ENCODE results near the gene OR6Q1. TPM values are rescaled to one million over a fixed set of nuclear protein-coding genes. Genes with fewer than 3 reads are reported as not detected.

The OR6Q1 gene
- total RNA-seq, 1 donor from 2014 or later = not detected

- no peak for TF ChIP-seq CTCF (IDR thresholded peaks at IDR 0.05; ENCODE audit: unreplicated experiment)
- no peaks in the 10 kb centered on the region for H3K9me3 Mint-ChIP-seq
- no peak for DNase-seq (ENCODE audit: low spot score in 2 of 2, unreplicated experiment in 2 of 2)
- H3K36me3 Mint-ChIP-seq = no peaks in the 10 kb centered on the region
- no peaks in the 10 kb centered on the region for H3K27me3 Mint-ChIP-seq (ENCODE audit: low read depth)
- H3K4me1 Mint-ChIP-seq = no peaks in the 10 kb centered on the region
- H3K27ac Mint-ChIP-seq = no peak overlapping the region
- H3K4me3 Mint-ChIP-seq = no peak overlapping the region
Measured at GRCh38 chr11:58067685-58068084, 36.9 kb downstream of the OR6Q1 start.

GRCh38 chr11:58068655-58069054, 37.9 kb downstream of the OR6Q1 start:
- Mint-ChIP-seq H3K4me3 (no peak overlapping the region), H3K36me3 (no peaks in the 10 kb centered on the region), H3K27ac (no peak overlapping the region), H3K27me3 (ENCODE audit: low read depth) (no peaks in the 10 kb centered on the region), H3K9me3 (no peaks in the 10 kb centered on the region), H3K4me1 (no peaks in the 10 kb centered on the region)
- no peak for TF ChIP-seq CTCF (IDR thresholded peaks at IDR 0.05; ENCODE audit: unreplicated experiment)
- DNase-seq (ENCODE audit: low spot score in 2 of 2, unreplicated experiment in 2 of 2) = no peak

GRCh38 chr11:58070585-58070984, 39.8 kb downstream of the OR6Q1 start:
- TF ChIP-seq CTCF (IDR thresholded peaks at IDR 0.05; ENCODE audit: unreplicated experiment) = no peak
- Mint-ChIP-seq H3K27me3 (ENCODE audit: low read depth) (no peaks in the 10 kb centered on the region), H3K4me3 (no peak overlapping the region), H3K4me1 (no peaks in the 10 kb centered on the region), H3K36me3 (no peaks in the 10 kb centered on the region), H3K27ac (no peak overlapping the region), H3K9me3 (peaks cover 11% of the 10 kb centered on the region)
- no peak for DNase-seq (ENCODE audit: low spot score in 2 of 2, unreplicated experiment in 2 of 2)

- Mint-ChIP-seq H3K27ac (no peak overlapping the region), H3K4me3 (no peak overlapping the region), H3K9me3 (peaks cover 11% of the 10 kb centered on the region), H3K4me1 (no peaks in the 10 kb centered on the region), H3K36me3 (no peaks in the 10 kb centered on the region), H3K27me3 (ENCODE audit: low read depth) (no peaks in the 10 kb centered on the region)
- TF ChIP-seq CTCF (IDR thresholded peaks at IDR 0.05; ENCODE audit: unreplicated experiment) = no peak
- DNase-seq (ENCODE audit: low spot score in 2 of 2, unreplicated experiment in 2 of 2) = no peak
Measured at GRCh38 chr11:58075781-58076180, 45.0 kb downstream of the OR6Q1 start.

Other genes starting within 250 kb of the OR6Q1 start
- gene OR9Q1, start 7.1 kb upstream of the OR6Q1 start, total RNA-seq = not detected in 3 replicates
- gene OR9I1, start 94.6 kb downstream of the OR6Q1 start, total RNA-seq = not detected in 3 replicates
- not detected in 3 replicates for gene OR9Q2, start 158.1 kb downstream of the OR6Q1 start, total RNA-seq
- gene OR1S2, start 173.2 kb downstream of the OR6Q1 start, total RNA-seq = not detected in 3 replicates
- gene OR1S1, start 181.8 kb downstream of the OR6Q1 start, total RNA-seq = not detected in 3 replicates
- gene OR10Q1, start 198.0 kb downstream of the OR6Q1 start, total RNA-seq = not detected in 3 replicates
- gene OR10W1, start 237.3 kb downstream of the OR6Q1 start, total RNA-seq = not detected in 3 replicates

All from mesothelial cell of epicardium (in vitro differentiated cells).